Mesenteric fat pad (tissue), 1 donor: ENCODE data around the gene PRR14. TPM values are rescaled to one million over a fixed set of nuclear protein-coding genes. Genes with fewer than 3 reads are reported as not detected.

Experiments
- DNase-seq: peaks from one replicate; pipeline ENCODE4 v3.0.0-alpha.2; 2020; ENCODE audit warnings: low spot score
- long read RNA-seq: library from polyadenylated mRNA; unstranded; transcript quantifications from one replicate; pipeline ENCODE4 v2.0.0, GENCODE V29; 2020
- total RNA-seq: library from RNA; stranded (reverse); fragmentation: NEBNext Ultra II Directional; extraction: Animal tissue kit (Norgen Biotek cat#: 25700); gene quantifications from one replicate; pipeline ENCODE4 v1.2.1, GENCODE V29; 2021
- donor health status: DM: yes; HTN: yes; CAD: no.

The PRR14 gene
- total RNA-seq = 36.9 TPM
- long read RNA-seq, partial matches to known transcripts = 5 of 9 reads
- long read RNA-seq, other reads (novel, unspliced or antisense) = 3 of 9 reads

DNA sequence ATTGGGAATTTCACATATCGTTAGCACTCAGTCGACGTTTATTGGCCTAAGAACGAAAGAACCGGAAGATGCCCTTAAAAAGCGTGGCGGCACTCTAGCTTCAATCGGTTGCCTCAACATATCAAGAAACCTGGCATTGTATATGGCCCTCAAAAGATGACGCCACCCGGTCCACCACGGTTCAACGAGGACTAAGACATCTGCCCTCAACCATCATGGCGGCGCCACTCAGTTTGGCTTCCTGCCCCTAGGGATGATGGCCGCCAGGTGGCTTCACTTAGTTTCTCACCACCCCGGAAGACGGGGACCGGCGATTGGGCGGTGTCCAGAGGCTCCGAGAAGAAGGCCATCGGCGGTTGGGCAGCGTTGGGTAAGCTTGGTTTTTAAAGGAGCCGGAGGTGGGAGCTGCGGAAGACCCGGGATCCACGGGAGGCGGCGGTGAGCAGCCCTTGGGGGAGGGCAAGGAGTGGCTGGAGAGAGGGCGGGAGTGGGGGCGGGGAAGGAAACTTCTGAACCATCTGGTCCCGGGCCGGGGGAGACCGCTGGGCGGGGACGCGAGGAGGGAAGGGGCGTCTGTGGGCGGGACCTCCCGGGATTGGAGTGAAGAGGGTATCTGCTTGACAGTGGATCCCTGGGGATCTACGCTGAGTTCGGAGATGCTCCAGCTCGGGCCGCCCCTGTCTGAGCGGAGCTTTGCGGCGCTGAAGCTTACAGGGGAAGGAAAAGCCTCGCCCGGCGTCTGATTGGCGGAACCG, at the start of gene PRR14:
PRR14 (plus strand) TSS at position 592 of the 755 bp plus-strand sequence. CDS start 686 bp downstream, outside the sequence.
- peak; percentile 100 for DNase-seq

GRCh38 chr16:30601966-30602365, 48.8 kb upstream of the PRR14 start:
- no peak for DNase-seq

DNA sequence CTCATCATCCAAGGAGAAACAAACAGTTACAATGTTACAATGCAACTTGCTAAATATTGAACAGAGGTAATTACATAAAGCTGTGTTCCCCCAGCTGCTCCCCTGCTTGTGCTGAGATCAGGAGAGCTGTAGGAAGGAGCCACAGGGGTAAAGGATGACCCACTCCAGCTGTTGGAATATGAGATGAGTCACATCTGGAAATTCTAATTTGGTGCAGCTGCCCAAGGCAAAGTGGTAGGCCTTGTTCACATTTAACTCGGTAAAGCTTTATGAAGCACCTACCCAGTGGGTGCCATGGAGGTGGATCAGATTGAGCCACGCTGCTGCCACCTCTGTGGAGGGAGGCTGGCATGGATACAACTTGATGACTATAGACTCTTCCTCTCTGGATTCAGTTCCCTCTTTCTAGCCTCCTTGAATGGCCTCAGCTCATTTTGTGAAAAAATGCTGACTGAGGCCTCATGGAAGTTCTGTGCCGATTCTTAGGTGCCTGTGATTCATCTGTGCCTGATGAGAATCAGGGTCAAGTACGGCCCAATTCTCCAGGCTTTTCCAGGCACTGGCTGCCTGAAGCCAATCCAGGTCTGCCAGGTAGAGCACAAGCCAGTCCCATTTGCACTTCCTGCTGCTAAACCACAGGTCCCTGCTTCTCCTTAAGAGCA, 48.0 kb upstream of the PRR14 start:
- no peak for DNase-seq

DNA sequence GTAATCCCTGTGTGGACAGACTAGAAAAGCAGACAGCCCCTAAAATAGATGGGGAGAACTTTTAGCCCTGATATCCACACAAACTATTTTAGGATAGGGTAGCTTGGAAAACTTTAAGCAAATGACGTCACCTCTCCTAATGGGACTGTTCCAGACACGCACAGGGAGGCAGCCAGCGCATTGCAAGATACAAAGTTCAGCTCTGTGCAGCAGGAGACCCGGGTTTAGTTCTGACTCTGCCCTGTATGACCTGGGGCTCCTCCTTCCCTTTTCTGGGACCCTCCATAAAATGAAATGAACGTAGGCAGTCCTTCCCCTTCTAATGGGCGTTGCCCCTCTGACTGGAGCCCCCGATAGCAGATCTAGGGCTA, 46.8 kb upstream of the PRR14 start:
- no peak for DNase-seq

GRCh38 chr16:30604316-30604947, 46.3 kb upstream of the PRR14 start:
- no peak for DNase-seq

DNA sequence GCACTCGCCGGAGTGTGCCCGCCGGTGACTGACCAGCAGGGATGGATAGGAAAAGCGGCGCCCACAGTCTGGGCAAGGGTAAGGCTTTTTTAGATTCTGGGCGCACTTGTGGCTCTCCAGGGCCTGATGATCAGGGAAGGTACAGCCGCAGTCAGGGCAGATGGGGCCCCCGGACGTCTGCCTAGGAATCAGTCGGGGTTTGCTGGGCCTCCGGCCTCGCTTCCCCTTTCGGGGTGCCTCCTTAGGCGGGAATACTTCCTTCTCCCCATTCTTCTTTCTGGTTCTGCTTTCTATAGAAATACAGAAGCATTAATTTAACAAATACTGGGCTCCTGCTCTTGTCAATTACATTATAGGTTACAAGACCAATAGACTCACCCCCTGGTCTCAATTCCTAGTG, 45.6 kb upstream of the PRR14 start:
- no peak for DNase-seq

DNA sequence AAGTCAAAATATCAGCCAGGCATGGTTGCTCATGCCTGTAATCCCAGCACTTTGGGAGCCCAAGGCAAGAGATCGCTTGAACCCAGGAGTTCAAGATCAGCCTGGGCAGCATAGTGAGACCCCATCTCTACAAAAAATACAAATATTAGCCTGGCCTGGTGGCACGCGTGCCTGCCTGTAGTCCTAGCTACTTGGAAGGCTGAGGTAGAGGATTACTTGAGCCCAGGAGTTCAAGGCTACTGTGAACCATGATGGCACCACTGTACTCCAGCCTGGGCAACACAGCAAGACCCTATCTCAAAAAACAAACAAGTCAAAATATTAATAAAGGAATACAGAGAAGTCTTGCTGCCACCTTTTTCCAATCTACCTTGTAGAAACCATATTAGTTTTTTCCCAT, 44.8 kb upstream of the PRR14 start:
- no peak for DNase-seq

DNA sequence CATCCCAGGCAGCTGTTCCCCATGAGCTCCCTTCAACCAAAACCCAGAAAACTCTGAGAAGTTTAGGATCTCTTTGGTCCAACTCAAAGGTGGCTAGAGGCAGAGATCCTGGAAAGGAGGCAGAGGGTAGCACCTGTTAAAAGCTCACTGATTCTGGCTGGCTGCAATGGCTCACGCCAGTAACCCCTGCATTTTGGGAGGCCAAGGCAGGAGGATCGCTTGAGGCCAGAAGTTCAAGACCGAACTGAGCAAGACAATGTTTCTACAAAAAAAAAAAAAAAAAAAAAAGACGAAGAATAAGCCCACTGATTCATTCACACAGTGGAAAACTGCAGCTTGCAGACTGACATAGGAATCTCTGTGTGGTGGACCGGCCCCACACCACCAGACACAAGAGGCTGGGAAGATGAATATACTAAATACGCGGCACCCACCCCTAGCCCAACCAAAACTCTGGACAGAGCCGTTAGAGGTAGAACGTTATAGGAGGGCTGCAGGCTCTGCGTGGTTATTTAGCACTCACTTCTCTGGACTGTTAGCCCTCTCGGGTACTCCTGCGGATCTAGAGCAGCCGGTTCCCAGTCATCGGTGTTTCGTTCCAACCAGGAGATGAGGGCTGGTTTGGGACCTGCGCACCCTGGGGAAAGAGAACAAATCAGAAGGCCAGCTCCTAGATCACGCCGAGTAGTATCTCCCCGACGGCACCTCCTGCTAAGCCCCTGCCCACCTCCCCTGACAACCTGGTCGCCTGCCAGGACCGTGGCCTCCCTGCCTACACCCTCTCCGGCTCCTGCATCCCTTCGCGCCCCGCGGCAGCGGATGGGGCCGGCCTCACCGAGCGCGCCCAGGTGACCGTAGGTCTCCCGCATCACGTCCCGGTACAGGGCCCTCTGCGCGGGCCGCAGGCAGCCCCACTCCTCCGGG, 41.5 kb upstream of the PRR14 start:
- DNase-seq = peak; percentile 92

GRCh38 chr16:30609926-30610839, 40.6 kb upstream of the PRR14 start, which contains the start of gene ZNF689:
TSS of gene ZNF689 (minus strand) at chr16:30610389. CDS start at chr16:30610041, 348 bp downstream.
- peak; percentile 96 for DNase-seq

- no peak for DNase-seq
Measured at GRCh38 chr16:30615358-30616091, 35.2 kb upstream of the PRR14 start.

DNA sequence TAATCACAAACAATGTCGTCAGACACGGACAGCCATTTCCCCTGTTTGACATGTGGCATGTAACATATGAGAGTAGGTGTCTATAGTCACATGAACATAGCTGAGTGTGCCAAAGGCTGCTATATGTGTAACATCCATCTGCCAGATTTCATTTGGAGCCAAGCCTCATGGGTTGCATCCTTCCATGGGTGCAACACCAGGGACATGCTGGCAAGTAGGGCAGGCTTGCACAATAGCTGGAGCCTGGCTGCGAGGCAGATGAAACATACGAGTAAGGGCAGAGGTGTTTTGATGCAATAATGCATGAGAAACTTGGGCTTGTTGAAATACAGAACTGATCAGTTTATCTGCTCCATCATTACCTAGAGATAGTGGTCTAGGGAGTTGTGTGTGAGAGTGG, 31.6 kb upstream of the PRR14 start:
- no peak for DNase-seq

GRCh38 chr16:30619638-30620037, 31.1 kb upstream of the PRR14 start:
- DNase-seq = no peak

GRCh38 chr16:30620169-30620568, 30.6 kb upstream of the PRR14 start:
- DNase-seq = no peak

- DNase-seq = no peak
Measured at GRCh38 chr16:30621765-30622164, 29.0 kb upstream of the PRR14 start.

- DNase-seq = no peak
Measured at GRCh38 chr16:30622455-30623032, 28.2 kb upstream of the PRR14 start.

- DNase-seq = no peak
Measured at GRCh38 chr16:30623536-30624283, 27.1 kb upstream of the PRR14 start.

DNA sequence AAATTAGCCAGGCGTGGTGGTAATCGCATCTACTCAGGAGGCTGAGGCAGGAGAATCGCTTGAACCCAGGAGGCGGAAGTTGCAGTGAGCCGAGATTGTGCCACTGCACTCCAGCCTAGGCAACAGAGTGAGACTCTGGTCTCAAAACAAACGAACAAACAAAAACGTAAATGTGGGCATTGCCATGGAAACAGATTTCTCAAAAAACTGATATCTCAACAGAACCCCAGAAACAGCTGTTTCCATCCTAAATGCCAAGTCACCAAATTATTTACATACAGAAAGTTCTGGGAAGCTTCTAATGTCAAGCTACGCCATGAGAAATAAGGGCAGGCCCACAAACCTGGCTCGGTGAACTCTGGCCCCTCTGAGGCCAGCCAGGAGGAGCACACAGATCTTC, 24.5 kb upstream of the PRR14 start:
- no peak for DNase-seq
